ENCODE data around the gene WSCD2.

- TF ChIP-seq EZH2 (IDR thresholded peaks at IDR 0.05; ENCODE audit: insufficient read depth, poor library complexity, severe bottlenecking) (no peak), EZH2phosphoT487 (IDR thresholded peaks at IDR 0.05; ENCODE audit: insufficient read depth, low read depth) (no peak)
Measured at GRCh38 chr12:108121320-108121719, 7.8 kb upstream of the WSCD2 start.
